Breast epithelium (tissue), 3 donors: ENCODE data around the gene FTCDNL1.

ENCODE experiments used
- CTCF ChIP-seq, 3 donors: fragments of 450-650 bp; IDR thresholded peaks; one replicate each; pipeline ENCODE4 v1.5.1; 2016 to 2017; ENCODE audit warnings: antibody characterized with exemption in 3 of 3, mild to moderate bottlenecking in 3 of 3, moderate library complexity in 3 of 3
- POLR2A ChIP-seq: fragments of 450-650 bp; IDR thresholded peaks from one replicate; pipeline ENCODE4 v1.6.1; 2016; ENCODE audit warnings: antibody characterized with exemption, mild to moderate bottlenecking, moderate library complexity
- POLR2AphosphoS5 ChIP-seq, 3 donors: sonication (generic); formaldehyde crosslinking; IDR thresholded peaks; one replicate each; pipeline ENCODE4 v1.6.1; 2017; ENCODE audit warnings: antibody characterized with exemption in 3 of 3

- TF ChIP-seq POLR2A: no peak
- TF ChIP-seq CTCF (IDR thresholded peaks at IDR 0.05): no peak
- no peak for TF ChIP-seq POLR2AphosphoS5 (IDR thresholded peaks at IDR 0.05)
Measured at GRCh38 chr2:199770716-199771115, 80.3 kb downstream of the FTCDNL1 start.
